H7 (cell line): Measurements from ENCODE around the gene LRPAP1. TPM values are rescaled to one million over a fixed set of nuclear protein-coding genes. Genes with fewer than 3 reads are reported as not detected.
"Not testable (repeated sequence)": the region's sequence is repeated elsewhere in the genome, so short reads cannot be mapped to it uniquely, and the experiment has no call there.

Experiments used
- DNase-seq: peaks from one replicate; pipeline ENCODE4 v3.0.0; 2012
- H3K27me3 ChIP-seq: 2 replicates; pipeline ENCODE4 v1.6.0; 2011; ENCODE audit warnings: mild to moderate bottlenecking, low read length; ENCODE audit not compliant: control insufficient read depth, insufficient read depth
- H3K36me3 ChIP-seq: replicated peaks from 2 replicates; pipeline ENCODE4 v1.5.1; 2011; ENCODE audit warnings: low read length; ENCODE audit not compliant: control insufficient read depth, insufficient read depth
- H3K4me3 ChIP-seq: 2 replicates; pipeline ENCODE4 v1.5.1; 2011; ENCODE audit warnings: low read depth, mild to moderate bottlenecking, control low read depth, low read length, moderate library complexity; ENCODE audit not compliant: insufficient read depth
- total RNA-seq: library from RNA; depleted of rRNA; stranded (reverse); fragments of >200 nt; shearing (Covaris generic); gene quantifications from 2 replicates; pipeline ENCODE4 v1.2.3, GENCODE V29; 2014

The LRPAP1 gene
- total RNA-seq, 1 experiment from 2014 or later: 101 TPM

- H3K27me3 ChIP-seq, H3K36me3 ChIP-seq, DNase-seq, H3K4me3 ChIP-seq: not testable (repeated sequence)
Observed at GRCh38 chr4:3570923-3571322, 38.7 kb upstream of the LRPAP1 start.

GRCh38 chr4:3569611-3570010 is 37.4 kb upstream of the LRPAP1 start:
- not testable (repeated sequence) for H3K36me3 ChIP-seq, DNase-seq, H3K27me3 ChIP-seq, H3K4me3 ChIP-seq

DNA sequence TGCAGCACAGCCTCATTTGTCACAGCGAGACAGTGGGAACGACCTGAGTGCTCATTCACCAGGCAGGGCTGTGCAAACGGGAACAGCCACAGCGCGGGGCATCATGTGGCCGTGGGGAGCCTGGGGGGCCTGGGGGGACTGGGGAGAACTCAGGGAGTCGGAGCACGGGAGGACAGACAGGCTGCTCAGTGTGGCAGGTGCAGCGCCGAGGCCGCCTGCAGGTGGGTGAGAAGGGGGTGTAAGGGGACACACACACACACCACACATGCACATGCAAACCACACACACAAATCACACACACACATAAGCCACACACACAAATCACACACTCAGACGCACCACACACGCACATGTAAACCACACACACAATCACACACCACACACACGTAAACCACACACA is 34.5 kb upstream of the LRPAP1 start:
- DNase-seq, H3K27me3 ChIP-seq, H3K4me3 ChIP-seq, H3K36me3 ChIP-seq: not testable (repeated sequence)

DNA sequence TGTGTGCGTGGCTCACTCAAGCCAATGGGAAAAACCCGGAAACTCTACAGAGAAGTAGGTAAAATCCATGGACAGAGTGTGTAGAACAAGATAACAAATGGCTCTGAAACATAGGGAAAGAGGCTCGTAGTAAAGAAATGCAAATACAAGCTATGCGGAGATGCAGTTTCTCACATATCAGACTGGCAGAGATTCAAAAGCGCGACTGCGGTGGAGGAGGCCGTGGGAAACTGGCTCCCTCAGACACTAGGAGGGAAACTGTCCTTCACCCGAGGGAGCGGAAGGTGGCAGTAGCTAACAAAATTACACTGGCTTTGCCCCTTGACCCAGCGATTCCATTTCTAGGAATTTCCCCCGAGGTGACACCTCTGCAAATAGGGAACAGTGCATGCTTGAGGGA is 34.1 kb upstream of the LRPAP1 start:
- H3K27me3 ChIP-seq, H3K4me3 ChIP-seq, H3K36me3 ChIP-seq, DNase-seq: not testable (repeated sequence)

GRCh38 chr4:3564948-3565347 is 32.7 kb upstream of the LRPAP1 start:
- DNase-seq, H3K4me3 ChIP-seq, H3K27me3 ChIP-seq, H3K36me3 ChIP-seq: not testable (repeated sequence)

DNA sequence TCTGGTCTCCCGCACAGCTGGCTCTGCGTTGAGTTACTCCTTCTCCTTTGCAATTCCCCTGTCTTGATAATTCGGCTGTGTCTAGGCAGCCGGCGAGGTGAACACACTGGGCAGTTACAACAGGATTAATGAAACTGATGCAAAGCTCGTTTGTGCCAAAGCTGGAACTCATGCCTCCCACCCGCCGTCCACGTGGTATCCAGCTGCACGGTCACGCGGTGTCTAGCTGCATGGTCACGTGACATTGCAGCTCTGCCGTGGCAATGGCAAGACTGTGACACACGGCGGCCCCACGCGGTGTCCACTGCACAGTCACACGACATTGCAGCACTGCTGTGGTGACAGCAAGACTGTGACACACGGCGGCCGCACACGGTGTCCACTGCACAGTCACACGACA is 31.2 kb upstream of the LRPAP1 start:
- no peaks in the 10 kb centered on the region for H3K36me3 ChIP-seq
- no peaks in the 10 kb centered on the region for H3K27me3 ChIP-seq
- DNase-seq: no peak
- no peak overlapping the region for H3K4me3 ChIP-seq

GRCh38 chr4:3562127-3562526 is 29.9 kb upstream of the LRPAP1 start:
- not testable (repeated sequence) for H3K27me3 ChIP-seq, DNase-seq, H3K4me3 ChIP-seq, H3K36me3 ChIP-seq

DNA sequence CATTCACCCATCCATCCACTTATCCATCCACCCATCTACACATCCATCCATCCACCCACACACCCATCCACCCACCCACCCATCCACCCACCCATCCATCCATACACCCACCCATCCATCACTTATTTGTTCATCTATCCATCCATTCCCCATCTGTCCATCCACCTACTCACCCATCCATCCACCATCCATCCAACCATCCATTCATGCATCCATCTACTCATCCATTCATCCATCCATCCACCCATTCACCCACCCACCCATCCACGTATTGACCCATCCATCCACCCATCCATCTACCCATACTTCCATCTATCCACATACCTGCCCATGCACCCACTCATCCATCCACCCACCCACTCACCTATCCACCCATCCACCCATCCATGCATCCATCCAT is 28.2 kb upstream of the LRPAP1 start:
- H3K27me3 ChIP-seq, H3K36me3 ChIP-seq, DNase-seq, H3K4me3 ChIP-seq: not testable (repeated sequence)

- not testable (repeated sequence) for DNase-seq, H3K27me3 ChIP-seq, H3K4me3 ChIP-seq, H3K36me3 ChIP-seq
Observed at GRCh38 chr4:3559381-3560290, 27.4 kb upstream of the LRPAP1 start.

GRCh38 chr4:3558514-3558836 is 26.3 kb upstream of the LRPAP1 start:
- H3K36me3 ChIP-seq, H3K27me3 ChIP-seq, DNase-seq, H3K4me3 ChIP-seq: not testable (repeated sequence)

GRCh38 chr4:3557676-3558513 is 25.7 kb upstream of the LRPAP1 start:
- not testable (repeated sequence) for H3K4me3 ChIP-seq, DNase-seq, H3K27me3 ChIP-seq

DNA sequence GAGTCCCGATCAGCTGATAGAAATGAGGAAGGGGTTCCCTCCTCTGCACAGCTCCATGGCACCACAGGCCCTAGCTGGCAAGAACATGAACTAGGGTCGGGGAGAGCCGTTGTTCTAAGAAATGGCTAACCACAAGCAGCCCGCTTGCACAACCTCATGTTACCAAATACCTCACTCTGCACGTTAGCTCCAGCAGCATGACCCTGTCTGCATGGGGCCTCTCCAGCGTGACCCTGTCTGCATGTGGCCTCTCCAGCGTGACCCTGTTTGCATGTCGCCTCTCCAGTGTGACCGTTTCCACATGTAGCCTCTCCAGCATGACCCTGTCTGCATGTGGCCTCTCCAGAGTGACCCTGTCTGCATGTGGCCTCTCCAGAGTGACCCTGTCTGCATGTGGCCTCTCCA is 24.9 kb upstream of the LRPAP1 start:
- not testable (repeated sequence) for DNase-seq, H3K27me3 ChIP-seq, H3K36me3 ChIP-seq, H3K4me3 ChIP-seq

More at GRCh38 chr4:3557676-3558513, 25.7 kb upstream of the LRPAP1 start:
- H3K36me3 ChIP-seq: not testable (repeated sequence)

- not testable (repeated sequence) for H3K27me3 ChIP-seq, H3K36me3 ChIP-seq, H3K4me3 ChIP-seq
- DNase-seq: peak; percentile 67
Observed at GRCh38 chr4:3556244-3556867, 24.1 kb upstream of the LRPAP1 start.

DNA sequence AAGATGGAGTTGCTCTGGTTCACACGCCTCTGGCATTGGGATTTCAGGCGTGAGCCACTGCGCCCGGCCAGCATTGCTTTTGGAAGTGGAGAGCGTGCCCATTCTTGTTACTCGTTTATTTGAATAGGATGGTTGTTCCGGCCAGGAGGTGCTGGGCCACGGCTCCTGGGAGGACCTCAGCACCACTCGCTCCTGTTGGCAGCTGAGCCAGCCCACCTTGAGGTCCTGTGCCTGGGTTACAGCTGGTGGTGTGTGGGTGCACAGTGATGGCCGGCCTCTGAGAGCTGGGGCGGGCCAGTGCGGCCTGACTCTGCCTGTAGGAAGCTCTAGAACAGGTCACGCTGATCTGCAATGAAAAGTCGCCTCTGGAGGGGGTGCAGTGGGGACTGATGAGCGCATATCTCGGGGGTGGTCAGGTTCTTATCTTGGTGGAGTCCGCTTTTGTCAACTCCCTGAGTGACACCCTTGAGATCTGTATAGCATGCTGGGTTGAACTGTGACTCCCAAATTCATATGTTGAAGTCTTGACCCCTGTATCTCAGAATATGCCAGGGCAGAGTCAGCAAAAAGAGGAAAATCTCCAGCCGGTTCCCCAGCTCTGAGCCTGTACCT is 23.3 kb upstream of the LRPAP1 start:
- H3K4me3 ChIP-seq, H3K36me3 ChIP-seq, DNase-seq, H3K27me3 ChIP-seq: not testable (repeated sequence)
